Activated effector memory CD4-positive, alpha-beta T cell treated with anti-CD3 and anti-CD28 coated beads, Interleukin-2, amount 50 U/mL, for 16 hours (primary cell): Measurements from ENCODE around the gene DSCAML1.

ENCODE experiments used
- DNase-seq: peaks from one replicate; pipeline ENCODE4 v3.0.0-alpha.2; 2020

The DSCAML1 gene

GRCh38 chr11:117604336-117604995, 192.6 kb downstream of the DSCAML1 start:
- DNase-seq = peak; percentile 28

GRCh38 chr11:117603932-117604331, 193.1 kb downstream of the DSCAML1 start:
- DNase-seq = no peak

- no peak for DNase-seq
Measured at GRCh38 chr11:117601006-117601708, 195.9 kb downstream of the DSCAML1 start.

- DNase-seq = peak; percentile 31
Measured at GRCh38 chr11:117600234-117600783, 196.7 kb downstream of the DSCAML1 start.

- DNase-seq = peak; percentile 70
Measured at GRCh38 chr11:117597071-117597470, 199.9 kb downstream of the DSCAML1 start.

- DNase-seq = no peak
Measured at GRCh38 chr11:117595440-117595839, 201.6 kb downstream of the DSCAML1 start.

GRCh38 chr11:117594721-117595120, 202.3 kb downstream of the DSCAML1 start:
- DNase-seq = no peak

- no peak for DNase-seq
Measured at GRCh38 chr11:117593065-117593464, 204.0 kb downstream of the DSCAML1 start.

- peak; percentile 28 for DNase-seq
Measured at GRCh38 chr11:117591316-117592039, 205.5 kb downstream of the DSCAML1 start.

- peak; percentile 36 for DNase-seq
Measured at GRCh38 chr11:117589063-117589462, 208.0 kb downstream of the DSCAML1 start.

- peak; percentile 31 for DNase-seq
Measured at GRCh38 chr11:117588166-117588810, 208.7 kb downstream of the DSCAML1 start.

- peak; percentile 36 for DNase-seq
Measured at GRCh38 chr11:117587416-117587815, 209.6 kb downstream of the DSCAML1 start.

- DNase-seq = peak; percentile 27
Measured at GRCh38 chr11:117586392-117586791, 210.6 kb downstream of the DSCAML1 start.

GRCh38 chr11:117585631-117586030, 211.4 kb downstream of the DSCAML1 start:
- DNase-seq = peak; percentile 24

GRCh38 chr11:117584056-117584830, 212.8 kb downstream of the DSCAML1 start:
- peak; percentile 17 for DNase-seq

- peak; percentile 45 for DNase-seq
Measured at GRCh38 chr11:117583063-117583801, 213.8 kb downstream of the DSCAML1 start.

GRCh38 chr11:117582433-117582832, 214.6 kb downstream of the DSCAML1 start:
- DNase-seq = peak; percentile 50

GRCh38 chr11:117580866-117581265, 216.2 kb downstream of the DSCAML1 start:
- DNase-seq = peak; percentile 44

GRCh38 chr11:117579161-117579560, 217.9 kb downstream of the DSCAML1 start:
- peak; percentile 38 for DNase-seq

- no peak for DNase-seq
Measured at GRCh38 chr11:117575856-117576255, 221.2 kb downstream of the DSCAML1 start.

GRCh38 chr11:117574551-117574950, 222.5 kb downstream of the DSCAML1 start:
- DNase-seq = no peak
